SU-DHL-6 (cell line): ENCODE data around the gene KRT77.

ENCODE experiments used
- H2AFZ ChIP-seq: fragments of 200-600 bp; sonication (generic); 2 replicates; pipeline ENCODE4 v1.6.1; 2014; ENCODE audit warnings: low read depth, mild to moderate bottlenecking, moderate library complexity, mixed read lengths, antibody characterized with exemption, low read length; ENCODE audit not compliant: severe bottlenecking
- H3F3A ChIP-seq: fragments of 200-600 bp; shearing (Covaris generic); 2 replicates; pipeline ENCODE4 v1.6.0; 2016; ENCODE audit warnings: antibody characterized with exemption, mild to moderate bottlenecking; ENCODE audit not compliant: insufficient read depth
- H3K27ac ChIP-seq: fragments of 200-600 bp; sonication (generic); 2 replicates; pipeline ENCODE4 v1.5.1; 2016; ENCODE audit warnings: low read depth, mild to moderate bottlenecking, low read length, moderate library complexity, mixed read lengths
- H3K27me3 ChIP-seq: fragments of 200-600 bp; sonication (generic), shearing (Covaris generic); 2 replicates; pipeline ENCODE4 v1.6.0; 2014; ENCODE audit warnings: mild to moderate bottlenecking, low read length
- H3K36me3 ChIP-seq: fragments of 200-600 bp; sonication (generic); 2 replicates; pipeline ENCODE4 v1.6.1; 2014; ENCODE audit warnings: mild to moderate bottlenecking, low read length, mixed read lengths
- H3K4me2 ChIP-seq: fragments of 300-600, 200-600 bp; shearing (Covaris generic), sonication (generic); 2 replicates; pipeline ENCODE4 v1.6.0; 2014; ENCODE audit warnings: low read length, low read depth, mild to moderate bottlenecking; ENCODE audit not compliant: poor library complexity, severe bottlenecking
- H3K4me3 ChIP-seq: fragments of 200-600 bp; sonication (generic); 2 replicates; pipeline ENCODE4 v1.5.1; 2014; ENCODE audit warnings: antibody characterized with exemption, low read length, mild to moderate bottlenecking, mixed read lengths; ENCODE audit not compliant: insufficient read depth, poor library complexity, severe bottlenecking
- H3K79me2 ChIP-seq: fragments of 200-600 bp; sonication (generic); 2 replicates; pipeline ENCODE4 v1.6.1; 2014; ENCODE audit warnings: mild to moderate bottlenecking, low read length, moderate library complexity; ENCODE audit not compliant: insufficient read depth
- H3K9ac ChIP-seq: fragments of 200-600 bp; sonication (generic); 2 replicates; pipeline ENCODE4 v1.7.0; 2014; ENCODE audit warnings: mild to moderate bottlenecking, low read length
- H3K9me2 ChIP-seq: fragments of 200-600 bp; sonication (generic); replicated peaks from 2 replicates; pipeline ENCODE4 v1.6.1; 2014; ENCODE audit warnings: low read length; ENCODE audit not compliant: insufficient read depth
- H3K9me3 ChIP-seq: fragments of 200-600 bp; sonication (generic); 2 replicates; pipeline ENCODE4 v1.6.1; 2014; ENCODE audit warnings: low read length, mixed read lengths; ENCODE audit not compliant: insufficient read depth
- H4K20me1 ChIP-seq: fragments of 200-600 bp; sonication (generic); 2 replicates; pipeline ENCODE4 v1.6.1; 2014; ENCODE audit warnings: low read depth, mild to moderate bottlenecking, antibody characterized with exemption, low read length, moderate library complexity, mixed read lengths
- CTCF ChIP-seq: fragments of 200-600 bp; sonication (generic); IDR thresholded peaks from one replicate; pipeline ENCODE4 v1.5.1; 2017; ENCODE audit warnings: antibody characterized with exemption, mild to moderate bottlenecking, low read length, moderate library complexity; ENCODE audit not compliant: insufficient read depth, poor library complexity, severe bottlenecking
- EZH2phosphoT487 ChIP-seq: fragments of 200-600 bp; sonication (generic), shearing (Covaris generic); conservative IDR thresholded peaks from 2 replicates; pipeline ENCODE4 v1.6.1; 2018; ENCODE audit warnings: mild to moderate bottlenecking, antibody characterized with exemption, low read length, moderate library complexity, mixed read lengths

The KRT77 gene

GRCh38 chr12:52644078-52644415, 59.3 kb downstream of the KRT77 start:
- Histone ChIP-seq H3F3A (no peaks in the 10 kb centered on the region), H3K4me2 (no peak overlapping the region), H3K9me2 (no peaks in the 10 kb centered on the region), H3K27me3 (no peaks in the 10 kb centered on the region), H2AFZ (no peak overlapping the region), H3K4me3 (no peak overlapping the region), H4K20me1 (no peaks in the 10 kb centered on the region), H3K9ac (no peak overlapping the region), H3K27ac (no peak overlapping the region), H3K79me2 (no peaks in the 10 kb centered on the region), H3K9me3 (no peaks in the 10 kb centered on the region), H3K36me3 (no peaks in the 10 kb centered on the region)
- TF ChIP-seq CTCF (no peak), EZH2phosphoT487 (no peak)

GRCh38 chr12:52643233-52644077, 59.9 kb downstream of the KRT77 start:
- Histone ChIP-seq H3K4me3 (no peak overlapping the region), H3K9ac (no peak overlapping the region), H3K9me3 (no peaks in the 10 kb centered on the region), H3K79me2 (no peaks in the 10 kb centered on the region), H3K27me3 (no peaks in the 10 kb centered on the region), H4K20me1 (no peaks in the 10 kb centered on the region), H2AFZ (no peak overlapping the region), H3K27ac (no peak overlapping the region), H3K9me2 (no peaks in the 10 kb centered on the region), H3F3A (no peaks in the 10 kb centered on the region), H3K4me2 (no peak overlapping the region), H3K36me3 (no peaks in the 10 kb centered on the region)
- TF ChIP-seq EZH2phosphoT487 = no peak

- H3F3A ChIP-seq = no peaks in the 10 kb centered on the region
- no peak overlapping the region for H3K4me2 ChIP-seq
- H3K4me3 ChIP-seq = no peak overlapping the region
- no peaks in the 10 kb centered on the region for H3K9me3 ChIP-seq
- H3K27ac ChIP-seq = no peak overlapping the region
- H3K79me2 ChIP-seq = no peaks in the 10 kb centered on the region
- H3K36me3 ChIP-seq = no peaks in the 10 kb centered on the region
- no peaks in the 10 kb centered on the region for H3K27me3 ChIP-seq
- no peak for TF ChIP-seq EZH2phosphoT487
- no peak for TF ChIP-seq CTCF
- H3K9ac ChIP-seq = no peak overlapping the region
- H2AFZ ChIP-seq = no peak overlapping the region
- H3K9me2 ChIP-seq = no peaks in the 10 kb centered on the region
- no peaks in the 10 kb centered on the region for H4K20me1 ChIP-seq
Observed at GRCh38 chr12:52641468-52641867, 61.9 kb downstream of the KRT77 start.
